Measurements from ENCODE around the gene LRMDA. TPM values are rescaled to one million over a fixed set of nuclear protein-coding genes. Genes with fewer than 3 reads are reported as not detected.

Gene LRMDA
- total RNA-seq, 1 experiment from 2014 or later = 4.8 TPM

DNA sequence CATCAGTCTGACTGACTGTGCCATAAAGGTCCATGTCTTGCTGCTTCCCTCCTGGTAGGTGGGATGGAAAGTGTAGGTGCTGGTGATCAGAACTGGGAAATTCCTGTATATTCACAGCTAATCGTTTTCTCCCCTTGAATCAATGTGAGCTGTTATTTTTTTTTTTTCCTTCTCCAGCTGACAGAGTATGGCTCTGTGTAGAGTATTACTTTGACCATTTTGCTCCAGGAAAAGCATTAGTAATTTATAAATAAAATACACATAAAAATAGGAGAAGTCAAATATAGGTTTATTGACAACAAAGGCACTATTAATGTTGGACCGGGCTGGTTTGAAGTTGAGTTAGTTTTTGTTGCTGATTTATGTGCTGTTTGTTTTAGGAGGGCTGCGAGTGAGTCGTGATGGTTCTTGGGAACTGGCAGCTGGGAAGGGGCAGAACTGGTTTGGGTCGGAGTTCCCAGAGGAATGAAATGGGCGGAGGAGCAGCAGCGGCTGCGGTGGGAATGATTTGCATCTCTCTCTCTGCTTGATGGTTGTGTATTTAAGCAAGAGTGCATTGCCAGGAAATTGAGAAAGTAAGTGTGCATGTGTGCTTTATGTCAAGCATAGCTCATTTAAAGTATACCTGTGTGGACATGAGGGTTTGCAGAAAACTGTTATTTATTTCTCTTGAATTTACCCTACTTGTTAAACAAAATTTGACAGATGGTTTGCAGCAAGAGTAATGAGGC lies 80.9 kb downstream of the LRMDA start:
- DNase-seq (ENCODE audit: low read depth, low spot score) = no peak
- Histone ChIP-seq H3K79me2 (ENCODE audit: insufficient read depth, low read length) (no peaks in the 10 kb centered on the region), H3K27me3 (ENCODE audit: insufficient read depth, low read length) (no peaks in the 10 kb centered on the region), H2AFZ (ENCODE audit: low read depth, low read length, poor library complexity, severe bottlenecking) (no peak overlapping the region), H3K4me1 (ENCODE audit: control insufficient read depth in 1 of 2, insufficient read depth in 2 of 2, low read length in 2 of 2) (peaks cover 0 to 7% of the 10 kb centered on the region in 2 experiments; a peak in 1 of 4 replicates), H3K9me3 (ENCODE audit: control insufficient read depth in 1 of 2, insufficient read depth in 1 of 2, low read depth in 1 of 2, low read length in 2 of 2) (no peaks in the 10 kb centered on the region), H3K36me3 (ENCODE audit: control insufficient read depth in 1 of 2, insufficient read depth in 2 of 2, low read length in 2 of 2) (no peaks in the 10 kb centered on the region), H3K27ac (ENCODE audit: low read depth, low read length) (no peak overlapping the region), H4K20me1 (ENCODE audit: insufficient read depth) (no peaks in the 10 kb centered on the region), H3K4me3 (replicated peaks in 1 of 2; ENCODE audit: low read depth in 1 of 2, low read length in 2 of 2) (no peak overlapping the region), H3K4me2 (ENCODE audit: low read length) (no peak overlapping the region), H3K9ac (ENCODE audit: low read length) (no peak overlapping the region), H3K9me2 (ENCODE audit: insufficient read depth) (no peaks in the 10 kb centered on the region)
- ATAC-seq = no peak
- ChIA-PET RAD21 (ENCODE audit: low non-redundant PET in 1 of 2, low total read pairs in 2 of 2, uncharacterized antibody in 2 of 2, unreplicated experiment in 2 of 2) (no interaction called here), POLR2A (no interaction called here), CTCF (no interaction called here)
- intact Hi-C loops (cut with micrococcal nuclease) = no loop called here
- BruUV-seq (replicated peaks) = no TSS peak
- TF ChIP-seq ZBTB33 (IDR thresholded peaks at IDR 0.05; ENCODE audit: extremely low read depth, insufficient replicate concordance, low read length) (no peak), YY1 (IDR thresholded peaks at IDR 0.05; ENCODE audit: extremely low read depth, insufficient replicate concordance, low read depth, low read length) (no peak), EGR1 (IDR thresholded peaks at IDR 0.05; ENCODE audit: low read depth) (no peak)
- TF ChIP-seq, protein P1, sequence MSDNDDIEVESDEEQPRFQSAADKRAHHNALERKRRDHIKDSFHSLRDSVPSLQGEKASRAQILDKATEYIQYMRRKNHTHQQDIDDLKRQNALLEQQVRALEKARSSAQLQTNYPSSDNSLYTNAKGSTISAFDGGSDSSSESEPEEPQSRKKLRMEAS (IDR thresholded peaks at IDR 0.05) = no peak

GRCh38 chr10:75513292-75513885 lies 82.0 kb downstream of the LRMDA start:
- no peak overlapping the region for H2AFZ ChIP-seq (ENCODE audit: low read depth, low read length, poor library complexity, severe bottlenecking)
- intact Hi-C loops (cut with micrococcal nuclease) = no loop called here
- H4K20me1 ChIP-seq (ENCODE audit: insufficient read depth) = no peaks in the 10 kb centered on the region
- no peaks in the 10 kb centered on the region for H3K9me2 ChIP-seq (ENCODE audit: insufficient read depth)
- ATAC-seq (no peak), DNase-seq (ENCODE audit: low read depth, low spot score) (no peak)
- no peak overlapping the region for H3K4me3 ChIP-seq (replicated peaks in 1 of 2; ENCODE audit: low read depth in 1 of 2, low read length in 2 of 2)
- no peaks in the 10 kb centered on the region for H3K36me3 ChIP-seq (ENCODE audit: control insufficient read depth in 1 of 2, insufficient read depth in 2 of 2, low read length in 2 of 2)
- BruUV-seq (replicated peaks) = no TSS peak
- no peak overlapping the region for H3K4me2 ChIP-seq (ENCODE audit: low read length)
- H3K4me1 ChIP-seq (ENCODE audit: control insufficient read depth in 1 of 2, insufficient read depth in 2 of 2, low read length in 2 of 2) = peaks cover 0 to 4% of the 10 kb centered on the region in 2 experiments; a peak in 1 of 4 replicates
- CTCF ChIA-PET = no interaction called here
- H3K9ac ChIP-seq (ENCODE audit: low read length) = no peak overlapping the region
- POLR2A ChIA-PET = no interaction called here
- H3K27me3 ChIP-seq (ENCODE audit: insufficient read depth, low read length) = no peaks in the 10 kb centered on the region
- no peak overlapping the region for H3K27ac ChIP-seq (ENCODE audit: low read depth, low read length)
- H3K79me2 ChIP-seq (ENCODE audit: insufficient read depth, low read length) = no peaks in the 10 kb centered on the region
- no peaks in the 10 kb centered on the region for H3K9me3 ChIP-seq (ENCODE audit: control insufficient read depth in 1 of 2, insufficient read depth in 1 of 2, low read depth in 1 of 2, low read length in 2 of 2)
- RAD21 ChIA-PET (ENCODE audit: low non-redundant PET in 1 of 2, low total read pairs in 2 of 2, uncharacterized antibody in 2 of 2, unreplicated experiment in 2 of 2) = no interaction called here
- TF ChIP-seq, protein P1 (IDR thresholded peaks at IDR 0.05) = no peak
- TF ChIP-seq EZH2 (IDR thresholded peaks at IDR 0.05) (no peak), SRF (IDR thresholded peaks at IDR 0.05; ENCODE audit: low read depth) (no peak), CBX3 (IDR thresholded peaks at IDR 0.05; ENCODE audit: low read depth) (no peak), POLR2AphosphoS5 (IDR thresholded peaks at IDR 0.05; ENCODE audit: low read depth, low read length) (no peak), ELF1 (IDR thresholded peaks at IDR 0.05; ENCODE audit: borderline replicate concordance, low read depth) (no peak), TCF7L2 (IDR thresholded peaks at IDR 0.05; ENCODE audit: borderline replicate concordance, extremely low read depth, insufficient read depth, insufficient read length) (no peak), CTCF (IDR thresholded peaks at IDR 0.05 in 2 of 3, conservative IDR thresholded peaks at IDR 0.05 in 1 of 3; ENCODE audit: borderline replicate concordance in 1 of 3, insufficient read depth in 1 of 3, low read depth in 2 of 3, low read length in 2 of 3) (no peak)

Data from HCT116 (cell line).